Retina (tissue), 1 donor: ENCODE results near the gene FAM216B.
"Not testable (repeated sequence)": the region's sequence is repeated elsewhere in the genome, so short reads cannot be mapped to it uniquely, and the experiment has no call there.

ENCODE experiments used
- DNase-seq: peaks from one replicate; pipeline ENCODE4 v3.0.0-alpha.2; 2016

Gene FAM216B

DNA sequence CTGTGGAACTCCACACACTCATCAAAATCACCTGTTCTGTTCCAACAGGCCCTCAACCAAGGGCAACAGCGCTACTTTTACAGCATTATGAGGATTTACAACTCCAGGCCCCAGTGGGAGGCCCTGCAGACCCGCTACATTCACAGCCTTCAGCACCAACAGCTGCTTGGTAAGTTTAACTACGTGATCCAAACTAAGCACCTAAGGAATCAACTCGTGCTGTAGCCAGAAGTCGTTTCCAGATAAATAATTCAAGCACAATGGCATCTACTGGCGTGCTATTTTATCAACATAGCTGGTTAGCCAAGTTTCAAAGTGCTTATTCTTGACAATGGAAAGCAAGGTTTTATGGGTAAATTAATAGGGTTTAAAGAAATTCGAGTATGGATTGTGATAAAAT is 5.3 kb downstream of the FAM216B start:
- DNase-seq, result no peak

- no peak for DNase-seq
Measured at GRCh38 chr13:42788601-42789000, 7.2 kb downstream of the FAM216B start.

GRCh38 chr13:42792154-42792553 is 10.8 kb downstream of the FAM216B start:
- no peak for DNase-seq

DNA sequence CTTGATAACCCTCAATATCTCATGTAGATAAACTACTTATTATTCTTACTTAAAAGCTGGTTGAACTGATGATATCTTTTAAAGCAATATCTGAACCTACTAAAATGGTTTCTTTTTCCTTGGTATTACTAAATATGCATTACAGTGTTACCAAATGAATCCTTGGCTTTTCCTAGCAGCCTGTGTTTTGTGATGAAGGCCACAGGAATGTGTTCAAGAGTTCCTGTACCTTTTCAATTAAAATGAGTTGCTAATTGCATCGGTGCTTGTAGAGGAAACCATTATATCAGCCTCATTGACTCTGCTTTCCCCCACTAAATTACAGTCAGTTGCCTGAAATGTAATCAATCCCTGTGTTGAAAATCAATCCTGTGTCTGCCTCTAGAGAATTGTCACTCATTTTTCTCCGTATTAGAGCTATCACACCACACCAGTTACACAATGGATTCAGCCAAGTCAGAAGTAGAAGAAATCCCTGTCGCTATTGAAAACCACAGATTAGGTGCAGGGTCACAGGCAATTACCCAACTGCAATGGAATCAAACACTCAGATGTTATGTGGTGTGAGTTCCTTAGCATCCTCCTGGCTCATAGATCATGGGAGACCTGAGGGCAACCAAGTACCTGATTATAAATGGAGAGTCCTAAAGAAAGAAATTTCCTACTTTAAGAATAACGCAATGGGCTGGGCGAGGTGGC is 13.3 kb downstream of the FAM216B start:
- DNase-seq, result no peak

DNA sequence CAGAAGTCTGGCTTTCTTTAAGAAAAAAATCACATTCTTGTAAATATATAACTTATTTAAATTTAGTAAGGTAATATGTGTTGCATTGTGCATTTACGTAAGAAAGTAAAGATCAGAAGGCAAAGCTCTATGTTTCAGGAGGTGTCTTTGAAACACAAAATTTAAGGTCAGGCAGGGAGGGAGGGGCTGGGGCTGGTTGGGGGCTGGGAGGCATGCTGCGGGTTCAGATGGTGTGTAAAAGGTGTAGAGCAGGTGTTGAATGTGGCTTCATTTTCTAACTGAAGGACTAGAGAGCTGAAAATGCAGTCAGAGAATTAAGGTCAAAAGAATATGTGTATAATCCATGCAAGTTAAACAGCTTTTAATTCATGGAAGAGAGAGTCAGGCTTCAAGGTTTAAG is 14.3 kb downstream of the FAM216B start:
- DNase-seq, result no peak

DNA sequence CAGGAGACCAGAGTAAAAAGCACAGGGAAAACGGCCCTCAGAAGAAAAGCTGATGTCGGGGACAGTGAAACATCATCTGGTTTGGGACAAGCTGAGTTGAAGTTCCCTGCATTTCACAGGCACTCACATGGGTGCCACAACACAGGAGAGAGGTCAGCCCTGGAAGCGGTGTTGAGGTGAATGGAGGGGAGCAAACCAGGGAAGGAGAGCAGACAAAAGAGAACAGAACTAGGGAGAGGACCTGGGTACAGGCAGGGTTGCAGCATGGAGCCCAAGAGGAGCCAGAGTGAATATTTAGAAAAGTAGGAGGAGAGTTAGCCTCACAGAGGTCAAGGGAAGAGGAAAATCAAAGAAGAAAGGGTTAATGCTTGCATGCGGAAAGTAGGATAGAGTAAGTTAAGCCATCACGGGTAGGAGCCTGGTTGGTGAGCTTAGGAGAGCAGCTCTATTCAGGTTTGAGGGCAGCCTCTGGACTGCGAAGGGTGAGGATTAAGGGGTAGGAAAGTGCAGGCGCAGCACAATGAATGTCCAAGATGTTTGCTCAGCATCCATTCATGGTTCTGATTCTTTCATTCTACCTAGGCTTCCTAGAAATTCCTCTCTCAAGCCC is 15.5 kb downstream of the FAM216B start:
- DNase-seq, result no peak

DNA sequence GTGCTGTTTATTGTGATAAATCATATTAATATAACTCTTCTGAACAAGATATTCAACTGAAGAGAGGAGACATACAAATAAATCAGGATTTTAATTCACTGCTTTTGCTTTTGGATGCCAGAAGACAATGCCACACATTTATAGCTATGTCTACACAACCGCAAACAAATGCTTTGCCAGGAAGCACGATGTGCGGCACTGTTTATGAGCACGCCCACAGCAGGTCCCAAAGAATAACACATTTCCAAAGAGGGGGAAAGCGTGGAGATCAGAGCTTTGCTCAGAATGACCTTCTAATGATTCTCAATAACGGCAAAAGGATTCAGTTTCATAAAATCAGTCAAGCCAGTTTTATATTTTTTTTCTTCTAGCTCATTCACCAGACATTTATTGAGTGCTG is 16.7 kb downstream of the FAM216B start:
- DNase-seq, result no peak

- no peak for DNase-seq
Measured at GRCh38 chr13:42800109-42800643, 18.8 kb downstream of the FAM216B start.

DNA sequence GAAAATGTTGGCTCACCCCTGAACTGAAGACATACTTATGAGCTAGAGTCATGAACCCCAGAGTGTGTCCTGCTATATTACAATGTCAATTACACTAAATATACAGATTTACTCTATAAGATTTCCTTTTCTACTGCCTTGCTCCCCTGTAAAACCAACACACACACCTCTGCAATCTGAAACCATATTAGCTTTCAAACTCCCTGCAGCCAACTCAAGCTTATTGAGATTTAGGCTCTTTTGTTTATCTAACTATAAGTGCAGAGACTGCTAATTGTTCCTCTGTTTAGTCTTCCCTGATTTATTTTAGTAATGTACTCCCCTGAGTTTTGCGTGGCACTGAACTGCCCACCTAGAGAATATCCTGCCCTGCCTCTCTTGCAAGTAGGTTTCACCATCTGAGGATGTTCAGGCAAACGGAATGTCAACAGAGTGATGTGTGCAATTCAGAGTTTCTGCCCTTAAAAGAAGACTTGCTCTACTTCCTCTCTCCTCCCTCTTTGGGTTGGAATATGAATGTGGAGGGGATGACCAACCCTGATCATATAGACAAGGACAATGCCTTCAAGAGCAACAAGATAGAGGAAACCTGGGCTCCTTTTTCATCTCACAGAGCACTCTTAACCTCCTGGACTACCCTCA is 22.3 kb downstream of the FAM216B start:
- DNase-seq, result no peak

DNA sequence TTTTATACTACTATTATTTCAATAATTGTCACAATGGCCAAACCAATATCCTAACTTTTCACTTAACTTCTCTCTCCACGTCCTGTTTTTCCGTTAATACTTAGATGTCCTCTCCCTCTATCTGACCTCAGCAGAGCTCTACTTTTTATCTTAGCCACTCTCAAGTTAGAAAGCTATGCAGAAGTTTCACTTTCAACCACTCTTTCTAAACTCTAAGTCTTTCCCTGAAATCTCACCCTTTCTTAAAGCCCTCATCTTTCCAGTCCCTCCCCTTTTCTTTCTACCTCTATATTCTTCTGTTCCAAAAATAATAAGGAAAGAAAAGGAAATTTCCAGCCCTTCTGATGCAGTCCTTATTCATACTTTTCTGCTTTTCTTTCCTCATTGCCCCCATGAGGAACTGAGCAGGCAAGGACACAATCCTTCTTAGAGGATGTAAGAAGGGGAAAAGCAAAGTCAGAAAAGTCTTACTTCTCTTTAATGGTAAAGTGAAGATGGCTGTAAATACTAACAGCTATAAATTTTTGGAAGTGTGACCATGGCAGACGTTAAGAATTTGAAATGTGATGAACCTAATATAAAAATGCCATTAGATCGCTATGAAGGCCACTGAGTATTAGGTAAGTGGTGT is 23.0 kb downstream of the FAM216B start:
- DNase-seq, result no peak

- DNase-seq, result no peak
Measured at GRCh38 chr13:42807241-42807640, 25.9 kb downstream of the FAM216B start.

DNA sequence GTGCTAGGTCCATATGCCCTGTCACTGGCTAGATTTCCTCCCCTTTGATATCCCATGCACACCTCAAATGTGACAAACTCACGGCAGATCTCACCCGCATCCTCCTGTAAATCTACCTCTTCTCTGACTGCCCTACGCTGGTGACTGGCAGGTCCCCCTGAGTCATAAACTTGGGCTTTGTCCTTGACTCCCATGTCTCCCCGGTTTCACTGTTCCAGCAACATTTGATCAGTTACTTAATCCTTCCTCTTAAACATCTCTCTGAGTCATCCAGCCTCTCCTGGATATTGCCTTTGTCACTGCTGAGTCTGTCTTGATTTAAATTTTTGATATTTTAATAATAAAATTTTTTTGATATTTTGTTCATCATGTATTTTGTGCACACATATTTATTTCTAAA is 26.5 kb downstream of the FAM216B start:
- DNase-seq, result no peak

- DNase-seq, result no peak
Measured at GRCh38 chr13:42808341-42808940, 27.1 kb downstream of the FAM216B start.

GRCh38 chr13:42812316-42812715 is 30.9 kb downstream of the FAM216B start:
- no peak for DNase-seq

- no peak for DNase-seq
Measured at GRCh38 chr13:42814868-42815267, 33.5 kb downstream of the FAM216B start.

DNA sequence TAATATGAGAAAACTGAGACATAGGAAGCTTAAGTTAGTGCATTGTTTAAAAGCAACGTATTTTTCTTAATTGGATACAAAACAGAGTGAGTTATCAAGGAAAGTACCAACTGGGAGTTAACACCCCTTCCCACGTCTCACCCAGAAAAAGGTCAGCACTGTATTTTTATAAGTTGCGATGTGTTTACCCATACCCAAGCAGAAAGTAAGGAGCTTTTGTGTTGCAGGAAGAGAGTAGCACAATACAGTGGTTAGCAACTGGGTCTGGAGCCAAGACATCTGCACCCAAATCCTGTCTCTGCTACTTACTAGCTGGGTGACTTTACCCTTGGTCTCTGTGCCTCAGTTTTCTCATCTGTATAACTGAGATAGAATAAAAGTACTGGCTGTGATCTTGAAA is 34.3 kb downstream of the FAM216B start:
- DNase-seq, result no peak

DNA sequence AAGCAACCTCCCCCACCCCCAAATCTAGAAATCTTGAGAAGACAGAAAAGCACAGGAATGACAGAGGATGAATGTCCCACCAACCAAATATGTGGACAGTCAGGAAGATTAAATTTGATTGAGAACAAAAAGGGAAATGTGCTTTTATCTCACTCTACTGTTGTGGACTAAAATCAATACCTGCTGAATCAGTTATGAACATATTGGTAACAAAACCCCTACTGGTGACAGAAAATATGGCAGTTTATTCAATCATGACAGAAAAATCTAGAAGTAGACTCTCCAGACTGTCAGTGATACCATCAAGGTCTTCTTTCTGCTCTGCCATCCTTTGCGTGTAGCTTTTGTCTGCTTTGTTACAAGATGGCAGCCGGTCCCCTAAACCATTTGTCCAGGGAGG is 35.2 kb downstream of the FAM216B start:
- no peak for DNase-seq

- not testable (repeated sequence) for DNase-seq
Measured at GRCh38 chr13:42819687-42820086, 38.3 kb downstream of the FAM216B start.

DNA sequence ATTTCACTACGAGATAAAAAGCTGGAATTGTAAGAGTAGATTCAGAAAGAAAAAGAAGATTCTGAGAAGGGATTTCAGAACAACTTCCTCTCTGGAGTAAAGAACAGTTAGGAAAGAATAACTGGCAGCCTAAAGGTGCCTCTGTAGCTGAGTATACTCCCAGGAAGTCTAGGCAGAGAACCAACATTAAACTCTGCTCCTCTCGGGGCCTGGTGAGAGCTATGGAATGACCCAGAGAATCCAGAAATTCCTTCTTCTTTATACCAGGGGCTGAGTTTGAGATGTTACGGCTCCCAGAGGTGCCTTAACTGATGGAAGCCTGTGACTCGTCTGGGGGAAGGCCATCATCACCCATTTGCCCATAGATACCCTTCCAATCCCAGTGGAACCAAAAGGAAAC is 39.1 kb downstream of the FAM216B start:
- DNase-seq, result no peak

DNA sequence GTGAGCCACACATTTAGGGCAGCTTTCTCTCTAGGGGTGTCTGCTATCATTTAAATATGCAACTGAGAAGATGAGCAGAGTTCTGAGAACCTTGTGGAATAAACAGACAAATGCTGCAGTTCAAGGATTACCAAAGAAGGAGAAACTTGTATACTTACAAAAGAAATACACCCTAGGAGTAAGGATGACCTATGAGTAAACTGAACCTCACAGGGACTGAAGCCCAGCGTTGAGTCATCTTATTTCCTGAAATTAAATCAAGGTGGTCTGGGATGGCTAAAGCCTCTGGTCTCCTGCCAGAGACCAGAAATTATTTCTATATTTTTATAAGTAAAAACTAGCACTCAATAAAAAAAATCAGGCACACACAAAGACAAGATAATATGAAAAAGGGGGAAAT is 40.1 kb downstream of the FAM216B start:
- DNase-seq, result no peak

DNA sequence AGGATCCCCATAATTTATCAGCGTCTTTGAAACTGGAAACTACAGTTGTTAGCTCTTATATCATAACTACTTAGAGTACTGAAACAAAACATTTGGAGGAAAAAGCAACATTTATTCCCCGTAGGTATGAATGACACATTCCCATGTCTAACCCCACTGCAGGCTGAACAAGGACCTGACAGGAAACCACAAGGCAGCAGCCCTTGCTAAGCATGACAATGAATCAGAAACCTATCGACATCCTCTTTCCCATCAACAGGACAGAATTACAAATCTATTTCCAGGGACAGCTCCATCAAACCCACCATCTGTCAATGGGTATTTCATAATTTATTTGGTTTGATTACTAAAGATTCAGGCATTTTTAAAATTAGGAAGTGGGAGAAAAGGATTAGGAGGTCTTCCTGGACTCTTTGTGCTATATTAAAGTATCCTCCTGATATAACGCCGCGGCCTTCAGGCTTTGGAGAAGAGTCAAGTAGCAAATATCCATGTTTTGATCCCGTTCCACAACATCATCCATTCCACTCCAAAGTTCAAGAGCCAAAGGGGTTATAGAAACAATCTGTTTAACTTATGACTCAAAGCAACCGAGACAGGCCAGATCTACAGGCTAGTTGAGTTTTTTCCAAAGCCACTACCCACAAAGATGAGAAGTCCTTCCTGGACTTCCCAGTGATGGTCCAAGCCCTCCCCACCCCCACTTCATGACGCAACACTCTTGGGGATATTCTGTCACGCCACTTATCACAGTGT is 51.1 kb downstream of the FAM216B start:
- DNase-seq, result no peak

DNA sequence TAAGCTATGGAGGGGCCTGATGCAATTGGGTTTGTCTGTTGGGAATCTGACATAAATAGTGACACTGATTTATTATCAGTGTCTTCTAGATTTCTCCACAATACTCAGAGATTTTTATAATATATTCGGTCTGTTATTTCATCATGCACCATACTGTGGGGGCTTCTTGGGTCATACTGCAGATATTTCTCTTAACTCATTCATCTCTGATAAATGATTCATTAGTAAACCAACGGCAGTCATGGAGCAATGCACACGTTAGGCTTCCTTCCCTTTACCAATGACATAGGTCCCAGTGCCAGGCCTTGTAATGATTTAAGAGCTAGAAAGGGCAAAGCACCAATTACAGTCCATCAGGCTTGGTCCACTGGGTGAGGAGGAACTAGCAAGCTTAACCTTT is 53.6 kb downstream of the FAM216B start:
- DNase-seq, result no peak
